ENCODE measurements around the gene EIF4ENIF1. TPM values are rescaled to one million over a fixed set of nuclear protein-coding genes. Genes with fewer than 3 reads are reported as not detected.
"Not testable (repeated sequence)": the region's sequence is repeated elsewhere in the genome, so short reads cannot be mapped to it uniquely, and the experiment has no call there.

The EIF4ENIF1 gene
- total RNA-seq, 1 donor from 2014 or later = 19.0 TPM

GRCh38 chr22:31493355-31493754 lies 3.7 kb upstream of the EIF4ENIF1 start:
- not testable (repeated sequence) for ATAC-seq

GRCh38 chr22:31492151-31492550 lies 2.5 kb upstream of the EIF4ENIF1 start:
- ATAC-seq = no peak

GRCh38 chr22:31491218-31491962 lies 1.7 kb upstream of the EIF4ENIF1 start:
- no peak for ATAC-seq

GRCh38 chr22:31490496-31490925 lies 869 bp upstream of the EIF4ENIF1 start:
- peak; percentile 64 for ATAC-seq

GRCh38 chr22:31488988-31489617 lies 539 bp downstream of the EIF4ENIF1 start:
- ATAC-seq = peak; percentile 43

- ATAC-seq = no peak
These were observed 1.2 kb downstream of the EIF4ENIF1 start for GRCh38 chr22:31488346-31488883.

GRCh38 chr22:31486951-31487350 lies 2.7 kb downstream of the EIF4ENIF1 start:
- ATAC-seq = no peak

- not testable (repeated sequence) for ATAC-seq
These were observed 3.3 kb downstream of the EIF4ENIF1 start for GRCh38 chr22:31486369-31486768.

- not testable (repeated sequence) for ATAC-seq
These were observed 7.2 kb downstream of the EIF4ENIF1 start for GRCh38 chr22:31482470-31482869.

GRCh38 chr22:31481129-31481528 lies 8.5 kb downstream of the EIF4ENIF1 start:
- no peak for ATAC-seq

- peak; percentile 20 for ATAC-seq
These were observed 12.3 kb downstream of the EIF4ENIF1 start for GRCh38 chr22:31477329-31477728.

- no peak for ATAC-seq
These were observed 13.8 kb downstream of the EIF4ENIF1 start for GRCh38 chr22:31475800-31476199.

GRCh38 chr22:31474743-31475142 lies 14.9 kb downstream of the EIF4ENIF1 start:
- ATAC-seq = no peak

GRCh38 chr22:31465307-31465706 lies 24.3 kb downstream of the EIF4ENIF1 start:
- ATAC-seq = no peak

GRCh38 chr22:31461699-31462098 lies 27.9 kb downstream of the EIF4ENIF1 start:
- ATAC-seq = no peak

GRCh38 chr22:31451709-31452571 lies 37.7 kb downstream of the EIF4ENIF1 start:
- ATAC-seq = peak; percentile 60

GRCh38 chr22:31449506-31449905 lies 40.1 kb downstream of the EIF4ENIF1 start:
- ATAC-seq = no peak

GRCh38 chr22:31448382-31448781 lies 41.3 kb downstream of the EIF4ENIF1 start:
- ATAC-seq = no peak

- no peak for ATAC-seq
These were observed 42.3 kb downstream of the EIF4ENIF1 start for GRCh38 chr22:31447337-31447736.

GRCh38 chr22:31446767-31447166 lies 42.9 kb downstream of the EIF4ENIF1 start:
- no peak for ATAC-seq

- no peak for ATAC-seq
These were observed 43.4 kb downstream of the EIF4ENIF1 start for GRCh38 chr22:31446208-31446607.

GRCh38 chr22:31445642-31446041 lies 44.0 kb downstream of the EIF4ENIF1 start:
- ATAC-seq = no peak

GRCh38 chr22:31443516-31443915 lies 46.1 kb downstream of the EIF4ENIF1 start:
- ATAC-seq = no peak

All from esophagus mucosa (tissue), 1 donor.